ENCODE results near the gene KLF3.
"Not testable (repeated sequence)": the region's sequence is repeated elsewhere in the genome, so short reads cannot be mapped to it uniquely, and the experiment has no call there.

KLF3 gene

DNA sequence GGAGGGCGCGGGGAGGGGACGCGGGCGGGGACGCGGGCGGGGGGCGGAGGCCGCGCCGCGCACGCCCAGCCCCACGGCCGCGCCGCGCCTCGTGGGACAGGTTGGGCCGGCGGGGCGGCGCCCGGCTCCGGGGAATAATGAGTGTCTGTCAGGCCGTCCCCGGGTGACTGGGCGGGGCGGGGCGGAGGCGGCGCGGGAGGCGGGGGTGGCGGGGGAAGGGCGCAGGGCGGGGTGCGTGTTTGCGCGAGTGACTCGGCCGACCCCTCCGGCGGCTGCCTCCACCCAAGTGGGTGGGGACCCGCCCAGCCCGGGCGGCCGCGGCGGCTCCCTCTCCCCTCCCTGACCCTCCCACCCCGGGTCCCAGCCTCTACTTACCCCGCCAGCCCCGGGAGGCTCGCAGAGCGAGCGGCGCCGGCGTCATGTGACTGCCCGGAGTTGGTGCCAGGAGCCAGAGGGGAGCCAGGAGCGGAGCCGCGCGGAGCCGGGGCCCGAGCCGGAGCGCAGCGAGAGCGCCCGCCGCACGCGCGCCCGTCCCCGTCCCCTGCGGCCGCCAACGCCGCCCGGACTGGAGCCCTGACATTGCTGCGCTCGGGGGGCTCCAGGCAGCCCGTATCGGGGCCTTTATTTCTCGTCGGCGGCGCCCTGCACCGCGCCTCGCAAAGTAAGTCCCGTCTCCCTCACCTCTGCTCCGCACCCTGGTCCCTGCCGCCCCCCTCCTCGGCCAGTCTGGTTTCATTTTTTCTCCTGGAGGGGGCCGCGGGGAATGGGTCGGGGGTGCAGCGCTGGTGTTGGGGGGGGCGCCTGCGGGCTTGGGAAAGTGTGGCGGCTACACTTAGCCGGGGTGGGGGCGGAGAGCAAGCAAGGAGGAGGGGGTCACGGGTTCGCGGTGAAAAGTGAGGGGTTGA is at the start of gene KLF3:
KLF3 (plus strand) TSS at position 399 of the 905 bp plus-strand sequence. CDS start 16,427 bp downstream, outside the sequence.
- no peak for TF ChIP-seq GATA1 (IDR thresholded peaks at IDR 0.05; ENCODE audit: low read depth, low read length)
- TF ChIP-seq POLR2A (IDR thresholded peaks at IDR 0.05; ENCODE audit: low read length): peak; percentile 86
- peak; percentile 92 to 96 for DNase-seq

- no peak for TF ChIP-seq GATA1 (IDR thresholded peaks at IDR 0.05; ENCODE audit: low read depth, low read length)
- no peak for TF ChIP-seq POLR2A (IDR thresholded peaks at IDR 0.05; ENCODE audit: low read length)
- no peak for DNase-seq
Observed at GRCh38 chr4:38614231-38614630, 49.8 kb upstream of the KLF3 start.

- TF ChIP-seq GATA1 (IDR thresholded peaks at IDR 0.05; ENCODE audit: low read depth, low read length) (no peak), POLR2A (IDR thresholded peaks at IDR 0.05; ENCODE audit: low read length) (no peak)
- no peak for DNase-seq
Observed at GRCh38 chr4:38615847-38616246, 48.2 kb upstream of the KLF3 start.

GRCh38 chr4:38618505-38618904 is 45.5 kb upstream of the KLF3 start:
- TF ChIP-seq POLR2A (IDR thresholded peaks at IDR 0.05; ENCODE audit: low read length): no peak
- TF ChIP-seq GATA1 (IDR thresholded peaks at IDR 0.05; ENCODE audit: low read depth, low read length): no peak
- no peak for DNase-seq

- no peak for TF ChIP-seq GATA1 (IDR thresholded peaks at IDR 0.05; ENCODE audit: low read depth, low read length)
- TF ChIP-seq POLR2A (IDR thresholded peaks at IDR 0.05; ENCODE audit: low read length): no peak
- DNase-seq: no peak
Observed at GRCh38 chr4:38619316-38619715, 44.7 kb upstream of the KLF3 start.

DNA sequence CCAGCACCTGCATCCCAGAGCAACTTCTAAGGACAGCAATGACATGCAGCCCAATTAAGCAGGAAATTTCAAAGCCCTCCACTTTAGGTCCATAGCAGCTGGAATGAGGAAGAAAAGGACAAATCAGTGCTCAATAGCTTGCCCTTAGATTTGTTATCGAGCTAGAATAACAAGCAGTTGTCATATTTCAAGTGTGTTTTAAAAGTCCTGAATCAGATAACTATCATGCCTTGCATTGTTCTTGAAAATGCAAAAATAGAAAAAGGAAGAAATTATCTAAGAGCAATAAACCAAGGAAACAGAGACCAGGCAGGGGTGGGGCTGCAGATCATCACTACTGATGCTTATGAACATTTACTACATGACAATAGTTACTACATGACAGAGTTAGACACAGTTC is 43.9 kb upstream of the KLF3 start:
- TF ChIP-seq POLR2A (IDR thresholded peaks at IDR 0.05; ENCODE audit: low read length) (no peak), GATA1 (IDR thresholded peaks at IDR 0.05; ENCODE audit: low read depth, low read length) (no peak)
- DNase-seq: no peak

DNA sequence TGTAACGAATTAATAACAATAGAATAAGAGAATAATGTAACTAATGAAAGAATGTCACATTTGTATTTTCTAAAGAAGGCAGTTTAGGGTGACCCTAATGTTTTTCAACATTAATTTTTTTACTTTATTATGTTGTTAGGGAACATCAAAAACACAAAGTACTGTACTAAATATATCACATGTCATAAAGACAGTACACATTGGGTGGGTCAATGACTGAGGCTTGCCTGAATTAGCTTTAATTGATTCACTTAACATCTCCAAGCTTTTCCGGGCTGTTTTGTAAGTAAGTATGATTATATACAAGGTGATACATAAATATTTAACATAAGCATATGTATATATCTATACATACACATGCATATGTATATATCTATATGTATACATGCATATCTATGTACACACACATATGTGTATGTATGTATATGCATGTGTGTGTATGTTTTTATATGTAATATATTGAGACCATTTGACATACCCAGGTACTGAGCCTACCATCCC is 43.4 kb upstream of the KLF3 start:
- DNase-seq: no peak
- no peak for TF ChIP-seq POLR2A (IDR thresholded peaks at IDR 0.05; ENCODE audit: low read length)
- TF ChIP-seq GATA1 (IDR thresholded peaks at IDR 0.05; ENCODE audit: low read depth, low read length): no peak

GRCh38 chr4:38621028-38621684 is 42.8 kb upstream of the KLF3 start:
- DNase-seq: peak; percentile 86 to 87
- TF ChIP-seq GATA1 (IDR thresholded peaks at IDR 0.05; ENCODE audit: low read depth, low read length) (no peak), POLR2A (IDR thresholded peaks at IDR 0.05; ENCODE audit: low read length) (peak; percentile 46)

- DNase-seq: no peak
- TF ChIP-seq GATA1 (IDR thresholded peaks at IDR 0.05; ENCODE audit: low read depth, low read length): no peak
- TF ChIP-seq POLR2A (IDR thresholded peaks at IDR 0.05; ENCODE audit: low read length): no peak
Observed at GRCh38 chr4:38621831-38622230, 42.2 kb upstream of the KLF3 start.

GRCh38 chr4:38622340-38622739 is 41.7 kb upstream of the KLF3 start:
- DNase-seq: not testable (repeated sequence)

DNA sequence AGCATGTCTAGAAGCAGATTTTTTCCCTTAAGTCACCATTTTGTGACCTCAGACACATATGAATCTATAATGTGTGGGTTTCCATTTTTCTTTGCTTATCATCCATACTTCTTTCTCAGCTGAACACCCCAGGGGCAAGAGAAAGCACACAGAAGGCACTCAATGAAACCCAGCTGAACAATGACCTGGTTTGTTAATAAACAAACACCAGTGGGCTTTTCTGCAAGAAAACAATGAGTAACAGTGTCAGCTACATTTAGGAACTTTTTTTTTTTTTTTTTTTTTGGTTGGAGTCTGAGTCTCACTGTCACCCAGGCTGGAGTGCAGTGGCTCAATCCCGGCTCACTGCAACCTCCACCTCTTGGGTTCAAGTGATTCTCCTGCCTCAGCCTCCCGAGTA is 40.7 kb upstream of the KLF3 start:
- TF ChIP-seq POLR2A (IDR thresholded peaks at IDR 0.05; ENCODE audit: low read length): no peak
- TF ChIP-seq GATA1 (IDR thresholded peaks at IDR 0.05; ENCODE audit: low read depth, low read length): no peak
- DNase-seq: no peak

DNA sequence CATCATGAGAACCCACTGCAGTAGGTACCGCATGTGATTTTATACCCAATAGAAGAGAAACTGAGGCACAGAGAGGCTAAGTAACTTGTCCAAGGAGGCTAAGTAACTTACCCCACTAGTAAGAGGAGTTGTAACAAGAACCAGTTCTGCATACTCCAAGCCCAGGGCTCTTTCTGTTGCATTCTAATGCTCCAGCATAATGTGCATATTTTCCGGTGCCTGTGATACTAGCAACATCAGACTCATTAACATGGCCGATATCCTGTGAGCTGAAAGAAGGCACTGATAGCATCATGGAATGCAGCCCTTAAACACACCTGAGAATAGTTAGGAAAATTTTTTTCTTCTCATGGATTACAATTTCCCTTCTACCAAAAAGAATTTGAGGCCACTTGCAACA is 39.7 kb upstream of the KLF3 start:
- no peak for TF ChIP-seq POLR2A (IDR thresholded peaks at IDR 0.05; ENCODE audit: low read length)
- TF ChIP-seq GATA1 (IDR thresholded peaks at IDR 0.05; ENCODE audit: low read depth, low read length): no peak
- DNase-seq: no peak

GRCh38 chr4:38625508-38625907 is 38.5 kb upstream of the KLF3 start:
- TF ChIP-seq GATA1 (IDR thresholded peaks at IDR 0.05; ENCODE audit: low read depth, low read length): no peak
- no peak for TF ChIP-seq POLR2A (IDR thresholded peaks at IDR 0.05; ENCODE audit: low read length)
- DNase-seq: no peak

DNA sequence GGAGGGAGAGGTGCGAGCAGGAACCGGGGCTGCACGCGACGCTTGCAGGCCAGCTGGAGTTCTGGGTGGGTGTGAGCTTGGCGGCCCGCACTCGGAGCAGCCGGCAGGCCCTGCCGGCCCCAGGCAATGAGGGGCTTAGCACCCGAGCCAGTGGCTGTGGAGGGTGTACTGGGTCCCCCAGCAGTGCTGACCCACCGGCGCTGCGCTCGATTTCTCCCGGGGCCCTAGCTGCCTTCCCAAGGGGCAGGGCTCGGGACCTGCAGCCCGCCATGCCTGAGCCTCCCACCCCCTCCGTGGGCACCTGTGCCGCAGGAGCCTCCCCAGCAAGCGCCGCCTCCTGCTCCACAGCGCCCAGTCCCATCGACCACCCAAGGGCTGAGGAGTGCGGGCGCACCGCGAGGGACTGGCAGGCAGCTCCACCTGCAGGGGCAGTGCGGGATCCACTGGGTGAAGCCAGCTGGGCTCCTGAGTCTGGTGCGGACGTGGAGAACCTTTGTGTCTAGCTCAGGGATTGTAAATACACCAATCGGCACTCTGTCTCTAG is 37.0 kb upstream of the KLF3 start:
- DNase-seq: not testable (repeated sequence)

Data from erythroblast (primary cell).